SKM-1 (cell line): ENCODE measurements around the gene SLC15A5.

Experiments
- DNase-seq: peaks from one replicate; lab custom pipeline; 2025; ENCODE audit not compliant: unreplicated experiment; lab: John Stamatoyannopoulos, UW

SLC15A5 gene

GRCh38 chr12:16277585-16277984 lies at the start of gene SLC15A5:
Gene SLC15A5, minus strand, starts transcription at chr12:16277685. Its CDS starts 0 bp downstream, at chr12:16277685.
- no peak for DNase-seq

GRCh38 chr12:16325426-16325825 lies 47.9 kb upstream of the SLC15A5 start:
- no peak for DNase-seq

- no peak for DNase-seq
Observed at GRCh38 chr12:16324772-16325171, 47.3 kb upstream of the SLC15A5 start.

- no peak for DNase-seq
Observed at GRCh38 chr12:16324272-16324671, 46.8 kb upstream of the SLC15A5 start.

GRCh38 chr12:16323638-16324037 lies 46.2 kb upstream of the SLC15A5 start:
- no peak for DNase-seq

- DNase-seq: no peak
Observed at GRCh38 chr12:16323010-16323409, 45.5 kb upstream of the SLC15A5 start.

- DNase-seq: no peak
Observed at GRCh38 chr12:16310934-16311333, 33.4 kb upstream of the SLC15A5 start.

GRCh38 chr12:16307856-16308475 lies 30.5 kb upstream of the SLC15A5 start:
- no peak for DNase-seq

GRCh38 chr12:16303939-16304338 lies 26.5 kb upstream of the SLC15A5 start:
- DNase-seq: no peak

GRCh38 chr12:16300736-16301135 lies 23.3 kb upstream of the SLC15A5 start:
- DNase-seq: no peak

- no peak for DNase-seq
Observed at GRCh38 chr12:16300122-16300521, 22.6 kb upstream of the SLC15A5 start.

GRCh38 chr12:16299403-16299802 lies 21.9 kb upstream of the SLC15A5 start:
- no peak for DNase-seq

- no peak for DNase-seq
Observed at GRCh38 chr12:16297521-16297920, 20.0 kb upstream of the SLC15A5 start.

- no peak for DNase-seq
Observed at GRCh38 chr12:16294376-16294956, 17.0 kb upstream of the SLC15A5 start.

- DNase-seq: no peak
Observed at GRCh38 chr12:16291032-16291431, 13.5 kb upstream of the SLC15A5 start.

GRCh38 chr12:16285586-16285985 lies 8.1 kb upstream of the SLC15A5 start:
- DNase-seq: no peak

GRCh38 chr12:16282978-16283377 lies 5.5 kb upstream of the SLC15A5 start:
- DNase-seq: no peak

- no peak for DNase-seq
Observed at GRCh38 chr12:16282081-16282480, 4.6 kb upstream of the SLC15A5 start.

GRCh38 chr12:16281157-16281556 lies 3.7 kb upstream of the SLC15A5 start:
- no peak for DNase-seq

- no peak for DNase-seq
Observed at GRCh38 chr12:16272222-16272621, 5.3 kb downstream of the SLC15A5 start.

GRCh38 chr12:16271062-16271461 lies 6.4 kb downstream of the SLC15A5 start:
- DNase-seq: no peak

- DNase-seq: no peak
Observed at GRCh38 chr12:16269946-16270345, 7.5 kb downstream of the SLC15A5 start.

GRCh38 chr12:16266085-16266484 lies 11.4 kb downstream of the SLC15A5 start:
- DNase-seq: no peak
